GM18505 (cell line): ENCODE measurements around the gene HEPN1.

Experiments used
- ATAC-seq: cut with Tn5 transposase; IDR thresholded peaks from one replicate; pipeline ENCODE4 v1.9.1; 2021; ENCODE audit not compliant: unreplicated experiment
- POLR2A ChIP-seq: IDR thresholded peaks from 4 replicates; pipeline ENCODE4 v1.6.1; 2011; ENCODE audit warnings: borderline replicate concordance; ENCODE audit not compliant: insufficient read depth, insufficient read length; ENCODE audit errors: extremely low read depth

Gene HEPN1

GRCh38 chr11:124877910-124878758, 40.9 kb upstream of the HEPN1 start:
- no peak for ATAC-seq
- no peak for TF ChIP-seq POLR2A

DNA sequence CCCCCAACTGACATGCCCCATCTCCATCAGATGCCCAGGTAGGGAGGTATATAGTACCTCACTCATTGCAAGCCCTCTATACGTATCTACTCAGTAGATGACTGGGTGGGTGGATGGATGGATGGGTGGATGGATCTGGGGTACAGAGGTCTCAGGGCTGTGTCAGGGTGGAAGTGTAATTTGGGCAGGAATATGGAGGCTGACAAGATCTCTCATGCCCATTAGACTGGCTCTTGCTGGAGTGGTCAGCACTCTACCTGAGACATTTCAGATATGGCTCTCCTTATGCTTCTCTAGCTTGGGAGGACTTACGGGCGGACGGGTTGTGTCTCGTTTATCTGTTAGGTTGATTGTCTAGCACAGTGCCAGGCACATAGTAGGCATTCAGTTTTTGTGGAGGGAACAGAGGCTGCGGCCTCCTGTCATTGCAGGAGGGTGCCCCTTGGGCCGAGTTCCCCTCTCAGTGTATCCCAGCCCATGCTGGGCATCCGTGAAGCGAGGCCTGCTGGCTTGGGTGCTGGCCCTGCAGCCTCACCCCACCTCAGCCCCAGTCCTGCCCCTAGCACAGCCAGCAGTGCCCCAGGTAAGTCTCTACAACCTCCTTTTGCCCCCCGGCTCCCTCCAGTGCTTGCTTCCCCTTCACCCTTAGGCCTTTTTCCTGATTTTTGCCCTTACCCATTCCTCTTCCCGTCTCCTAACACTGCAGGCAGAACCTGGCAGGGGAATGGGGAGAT, 40.1 kb upstream of the HEPN1 start:
- TF ChIP-seq POLR2A, result no peak
- ATAC-seq, result no peak

GRCh38 chr11:124879493-124880289, 39.4 kb upstream of the HEPN1 start:
- no peak for TF ChIP-seq POLR2A
- ATAC-seq, result no peak

GRCh38 chr11:124880290-124880611, 38.8 kb upstream of the HEPN1 start:
- ATAC-seq, result no peak
- TF ChIP-seq POLR2A, result no peak

GRCh38 chr11:124880958-124881357, 38.1 kb upstream of the HEPN1 start:
- TF ChIP-seq POLR2A, result no peak
- ATAC-seq, result no peak

GRCh38 chr11:124882339-124883071, 36.5 kb upstream of the HEPN1 start:
- no peak for TF ChIP-seq POLR2A
- ATAC-seq, result no peak

DNA sequence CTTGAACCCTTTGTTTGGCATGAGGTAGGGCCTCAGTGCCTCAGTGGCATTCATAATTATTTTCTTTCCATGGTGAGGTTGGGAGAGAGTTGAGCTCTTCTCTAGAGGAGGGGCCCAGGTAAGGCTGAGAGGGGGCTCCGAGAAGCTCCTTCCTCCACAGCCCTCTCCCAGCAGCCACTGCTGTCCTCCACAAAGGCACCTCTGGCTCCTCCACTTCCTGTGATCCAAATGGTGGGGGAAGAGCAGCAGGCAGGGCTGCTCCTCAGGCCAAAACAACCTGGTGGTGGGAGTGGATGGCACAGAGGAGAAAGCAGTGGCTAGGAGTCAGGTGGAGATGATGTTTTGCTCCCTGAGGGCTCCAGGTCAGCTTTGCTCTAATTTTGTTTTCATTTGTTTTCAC, 34.7 kb upstream of the HEPN1 start:
- TF ChIP-seq POLR2A, result no peak
- ATAC-seq, result no peak

- TF ChIP-seq POLR2A, result no peak
- ATAC-seq, result no peak
These were observed 34.1 kb upstream of the HEPN1 start for GRCh38 chr11:124884869-124885479.

GRCh38 chr11:124886476-124886875, 32.6 kb upstream of the HEPN1 start:
- ATAC-seq, result no peak
- TF ChIP-seq POLR2A, result no peak

GRCh38 chr11:124886978-124887666, 31.9 kb upstream of the HEPN1 start:
- TF ChIP-seq POLR2A, result no peak
- no peak for ATAC-seq

GRCh38 chr11:124887667-124888013, 31.4 kb upstream of the HEPN1 start:
- TF ChIP-seq POLR2A, result no peak
- ATAC-seq, result no peak
